ENCODE results near the gene RBX1.

RBX1 gene

GRCh38 chr22:41021613-41022454, 70.7 kb downstream of the RBX1 start:
- DNase-seq (ENCODE audit: low read depth in 1 of 2, low spot score in 1 of 2): peak; percentile 15 to 40

- DNase-seq (ENCODE audit: low read depth in 1 of 2, low spot score in 1 of 2): peak; percentile 61 to 79
Observed at GRCh38 chr22:41022470-41023298, 71.5 kb downstream of the RBX1 start.

All from stimulated activated CD4-positive, alpha-beta T cell treated with anti-CD3 and anti-CD28 coated beads, Interleukin-15, amount 100 ng/mL, for 1 hour (primary cell).